Measurements from ENCODE around the gene EPN3. TPM values are rescaled to one million over a fixed set of nuclear protein-coding genes. Genes with fewer than 3 reads are reported as not detected.

The EPN3 gene
- total and polyA plus RNA-seq, 2 experiments from 2014 or later = 2.7 to 11.5 TPM

GRCh38 chr17:50524838-50525237 is 7.7 kb upstream of the EPN3 start:
- no peak overlapping the region for H2AFZ ChIP-seq
- no peak for DNase-seq (ENCODE audit: low spot score)
- H3K4me1 ChIP-seq (ENCODE audit: insufficient read depth) = no peaks in the 10 kb centered on the region
- H4K20me1 ChIP-seq (ENCODE audit: insufficient read depth, poor library complexity, severe bottlenecking) = no peaks in the 10 kb centered on the region
- H3K27ac ChIP-seq = no peak overlapping the region
- no peak overlapping the region for H3K4me3 ChIP-seq
- no peak overlapping the region for H3K4me2 ChIP-seq
- H3K27me3 ChIP-seq = no peaks in the 10 kb centered on the region
- H3K36me3 ChIP-seq (replicated peaks; ENCODE audit: insufficient read depth, low read depth) = no peaks in the 10 kb centered on the region
- H3K9me3 ChIP-seq (ENCODE audit: low read depth) = no peaks in the 10 kb centered on the region
- no peaks in the 10 kb centered on the region for H3K79me2 ChIP-seq
- H3K9me2 ChIP-seq (replicated peaks; ENCODE audit: insufficient read depth) = no peaks in the 10 kb centered on the region
- 96% methylated on average over 16 of the region's 18 CpGs for whole genome bisulfite sequencing (ENCODE audit: low lambda C conversion rate, missing lambda C conversion rate)
- no peak for TF ChIP-seq EZH2 (IDR thresholded peaks at IDR 0.05; ENCODE audit: borderline replicate concordance)
- TF ChIP-seq EZH2phosphoT487 (IDR thresholded peaks at IDR 0.05; ENCODE audit: low read depth, severe bottlenecking, unreplicated experiment) = no peak

- DNase-seq (ENCODE audit: low spot score) = no peak
- no peaks in the 10 kb centered on the region for H3K27me3 ChIP-seq
- 47% methylated on average over 5 of the region's 5 CpGs for WGBS (ENCODE audit: low lambda C conversion rate, missing lambda C conversion rate)
- no peaks in the 10 kb centered on the region for H4K20me1 ChIP-seq (ENCODE audit: insufficient read depth, poor library complexity, severe bottlenecking)
- H2AFZ ChIP-seq = no peak overlapping the region
- no peaks in the 10 kb centered on the region for H3K9me2 ChIP-seq (replicated peaks; ENCODE audit: insufficient read depth)
- no peaks in the 10 kb centered on the region for H3K36me3 ChIP-seq (replicated peaks; ENCODE audit: insufficient read depth, low read depth)
- H3K4me3 ChIP-seq = no peak overlapping the region
- H3K9me3 ChIP-seq (ENCODE audit: low read depth) = no peaks in the 10 kb centered on the region
- H3K27ac ChIP-seq = no peak overlapping the region
- no peak for TF ChIP-seq EZH2 (IDR thresholded peaks at IDR 0.05; ENCODE audit: borderline replicate concordance)
- TF ChIP-seq CTCF (IDR thresholded peaks at IDR 0.05; ENCODE audit: poor library complexity) = no peak
- no peak for TF ChIP-seq EZH2phosphoT487 (IDR thresholded peaks at IDR 0.05; ENCODE audit: low read depth, severe bottlenecking, unreplicated experiment)
- peaks cover 4% of the 10 kb centered on the region for H3K4me1 ChIP-seq (ENCODE audit: insufficient read depth)
- no peaks in the 10 kb centered on the region for H3K79me2 ChIP-seq
- H3K4me2 ChIP-seq = no peak overlapping the region
Observed at GRCh38 chr17:50527155-50527762, 5.3 kb upstream of the EPN3 start.

GRCh38 chr17:50527949-50528474 is 4.5 kb upstream of the EPN3 start:
- H3K4me3 ChIP-seq = no peak overlapping the region
- H3K9me3 ChIP-seq (ENCODE audit: low read depth) = no peaks in the 10 kb centered on the region
- no peaks in the 10 kb centered on the region for H3K79me2 ChIP-seq
- H2AFZ ChIP-seq = no peak overlapping the region
- DNase-seq (ENCODE audit: low spot score) = no peak
- H3K4me2 ChIP-seq = no peak overlapping the region
- TF ChIP-seq CTCF (IDR thresholded peaks at IDR 0.05; ENCODE audit: poor library complexity) (no peak), EZH2 (IDR thresholded peaks at IDR 0.05; ENCODE audit: borderline replicate concordance) (no peak), EZH2phosphoT487 (IDR thresholded peaks at IDR 0.05; ENCODE audit: low read depth, severe bottlenecking, unreplicated experiment) (no peak)
- no peaks in the 10 kb centered on the region for H4K20me1 ChIP-seq (ENCODE audit: insufficient read depth, poor library complexity, severe bottlenecking)
- peaks cover 12% of the 10 kb centered on the region for H3K4me1 ChIP-seq (ENCODE audit: insufficient read depth)
- no peak overlapping the region for H3K27ac ChIP-seq
- no peaks in the 10 kb centered on the region for H3K9me2 ChIP-seq (replicated peaks; ENCODE audit: insufficient read depth)
- WGBS (ENCODE audit: low lambda C conversion rate, missing lambda C conversion rate) = 46% methylated on average over 4 of the region's 4 CpGs
- peaks cover under 1% of the 10 kb centered on the region for H3K27me3 ChIP-seq
- no peaks in the 10 kb centered on the region for H3K36me3 ChIP-seq (replicated peaks; ENCODE audit: insufficient read depth, low read depth)

- Histone ChIP-seq H3K4me1 (ENCODE audit: insufficient read depth) (peaks cover 30% of the 10 kb centered on the region), H3K36me3 (replicated peaks; ENCODE audit: insufficient read depth, low read depth) (no peaks in the 10 kb centered on the region), H3K4me3 (no peak overlapping the region), H3K27me3 (peaks cover 2% of the 10 kb centered on the region), H4K20me1 (ENCODE audit: insufficient read depth, poor library complexity, severe bottlenecking) (no peaks in the 10 kb centered on the region), H3K9me2 (replicated peaks; ENCODE audit: insufficient read depth) (no peaks in the 10 kb centered on the region), H3K4me2 (no peak overlapping the region), H3K79me2 (no peaks in the 10 kb centered on the region), H2AFZ (no peak overlapping the region), H3K9me3 (ENCODE audit: low read depth) (no peaks in the 10 kb centered on the region), H3K27ac (no peak overlapping the region)
- no peak for DNase-seq (ENCODE audit: low spot score)
- WGBS (ENCODE audit: low lambda C conversion rate, missing lambda C conversion rate) = 88% methylated on average over 7 of the region's 7 CpGs
- no peak for TF ChIP-seq EZH2phosphoT487 (IDR thresholded peaks at IDR 0.05; ENCODE audit: low read depth, severe bottlenecking, unreplicated experiment)
Observed at GRCh38 chr17:50529849-50530248, 2.7 kb upstream of the EPN3 start.
